Ishikawa (cell line): ENCODE results near the gene VPS25.

Experiments used
- CEBPB ChIP-seq: IDR thresholded peaks from 2 replicates; pipeline ENCODE4 v1.6.1; 2012
- CREB1 ChIP-seq: IDR thresholded peaks from 2 replicates; pipeline ENCODE4 v1.6.1; 2012; ENCODE audit warnings: low read depth
- EGR1 ChIP-seq: IDR thresholded peaks from 2 replicates; pipeline ENCODE4 v1.6.1; 2012
- EP300 ChIP-seq: IDR thresholded peaks from 2 replicates; pipeline ENCODE4 v1.6.1; 2012; ENCODE audit warnings: borderline replicate concordance
- MAX ChIP-seq: IDR thresholded peaks from 2 replicates; pipeline ENCODE4 v1.6.1; 2012
- RAD21 ChIP-seq: IDR thresholded peaks from 2 replicates; pipeline ENCODE4 v1.6.1; 2012; ENCODE audit warnings: low read depth
- TAF1 ChIP-seq: IDR thresholded peaks from 2 replicates; pipeline ENCODE4 v1.6.1; 2012; ENCODE audit warnings: low read depth, mild to moderate bottlenecking
- TCF12 ChIP-seq: IDR thresholded peaks from 2 replicates; pipeline ENCODE4 v1.6.1; 2012; ENCODE audit warnings: low read depth
- TEAD4 ChIP-seq: IDR thresholded peaks from 2 replicates; pipeline ENCODE4 v1.6.1; 2012
- YY1 ChIP-seq: IDR thresholded peaks from 2 replicates; pipeline ENCODE4 v1.6.1; 2012; ENCODE audit warnings: low read depth
- ZBTB7A ChIP-seq: IDR thresholded peaks from 2 replicates; pipeline ENCODE4 v1.6.1; 2012; ENCODE audit warnings: low read depth
- TF ChIP-seq, protein P1 (sequence below): IDR thresholded peaks from 2 replicates; pipeline ENCODE4 v1.6.1; 2012
- TF ChIP-seq, protein P2 (sequence below): IDR thresholded peaks from 2 replicates; pipeline ENCODE4 v1.6.1; 2012; ENCODE audit warnings: low read depth, mild to moderate bottlenecking

DNA sequence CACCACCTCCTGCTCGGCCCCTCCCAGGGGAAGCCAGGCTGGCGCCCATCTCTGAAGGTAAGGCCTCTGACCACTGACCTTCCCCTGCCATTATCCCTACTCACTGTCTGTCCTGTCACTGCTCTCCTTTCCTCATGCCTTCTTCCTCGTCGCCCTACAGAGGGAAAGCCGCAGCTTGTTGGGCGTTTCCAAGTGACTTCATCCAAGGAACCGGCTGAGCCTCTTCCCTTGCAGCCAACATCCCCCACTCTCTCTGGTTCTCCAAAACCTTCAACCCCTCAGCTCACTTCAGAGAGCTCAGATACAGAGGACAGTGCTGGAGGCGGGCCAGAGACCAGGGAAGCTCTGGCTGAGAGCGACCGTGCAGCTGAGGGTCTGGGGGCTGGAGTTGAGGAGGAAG is 22.2 kb downstream of the VPS25 start:
- TF ChIP-seq YY1 (no peak), EP300 (no peak), RAD21 (no peak), MAX (no peak), CEBPB (no peak), CREB1 (no peak), ZBTB7A (no peak), TEAD4 (no peak), TCF12 (no peak), TAF1 (no peak), EGR1 (no peak)
- TF ChIP-seq, protein P1, sequence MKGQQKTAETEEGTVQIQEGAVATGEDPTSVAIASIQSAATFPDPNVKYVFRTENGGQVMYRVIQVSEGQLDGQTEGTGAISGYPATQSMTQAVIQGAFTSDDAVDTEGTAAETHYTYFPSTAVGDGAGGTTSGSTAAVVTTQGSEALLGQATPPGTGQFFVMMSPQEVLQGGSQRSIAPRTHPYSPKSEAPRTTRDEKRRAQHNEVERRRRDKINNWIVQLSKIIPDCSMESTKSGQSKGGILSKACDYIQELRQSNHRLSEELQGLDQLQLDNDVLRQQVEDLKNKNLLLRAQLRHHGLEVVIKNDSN: no peak
- TF ChIP-seq, protein P2, sequence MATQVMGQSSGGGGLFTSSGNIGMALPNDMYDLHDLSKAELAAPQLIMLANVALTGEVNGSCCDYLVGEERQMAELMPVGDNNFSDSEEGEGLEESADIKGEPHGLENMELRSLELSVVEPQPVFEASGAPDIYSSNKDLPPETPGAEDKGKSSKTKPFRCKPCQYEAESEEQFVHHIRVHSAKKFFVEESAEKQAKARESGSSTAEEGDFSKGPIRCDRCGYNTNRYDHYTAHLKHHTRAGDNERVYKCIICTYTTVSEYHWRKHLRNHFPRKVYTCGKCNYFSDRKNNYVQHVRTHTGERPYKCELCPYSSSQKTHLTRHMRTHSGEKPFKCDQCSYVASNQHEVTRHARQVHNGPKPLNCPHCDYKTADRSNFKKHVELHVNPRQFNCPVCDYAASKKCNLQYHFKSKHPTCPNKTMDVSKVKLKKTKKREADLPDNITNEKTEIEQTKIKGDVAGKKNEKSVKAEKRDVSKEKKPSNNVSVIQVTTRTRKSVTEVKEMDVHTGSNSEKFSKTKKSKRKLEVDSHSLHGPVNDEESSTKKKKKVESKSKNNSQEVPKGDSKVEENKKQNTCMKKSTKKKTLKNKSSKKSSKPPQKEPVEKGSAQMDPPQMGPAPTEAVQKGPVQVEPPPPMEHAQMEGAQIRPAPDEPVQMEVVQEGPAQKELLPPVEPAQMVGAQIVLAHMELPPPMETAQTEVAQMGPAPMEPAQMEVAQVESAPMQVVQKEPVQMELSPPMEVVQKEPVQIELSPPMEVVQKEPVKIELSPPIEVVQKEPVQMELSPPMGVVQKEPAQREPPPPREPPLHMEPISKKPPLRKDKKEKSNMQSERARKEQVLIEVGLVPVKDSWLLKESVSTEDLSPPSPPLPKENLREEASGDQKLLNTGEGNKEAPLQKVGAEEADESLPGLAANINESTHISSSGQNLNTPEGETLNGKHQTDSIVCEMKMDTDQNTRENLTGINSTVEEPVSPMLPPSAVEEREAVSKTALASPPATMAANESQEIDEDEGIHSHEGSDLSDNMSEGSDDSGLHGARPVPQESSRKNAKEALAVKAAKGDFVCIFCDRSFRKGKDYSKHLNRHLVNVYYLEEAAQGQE: no peak
